Esophagus squamous epithelium (tissue), 4 donors: ENCODE measurements around the gene ABCG5.

ENCODE experiments used
- CTCF ChIP-seq, 6 experiments: fragments of 450-650 bp in 4 of 6; fragments of 200-600 bp in 2 of 6; sonication (generic) in 2 of 6; IDR thresholded peaks; one replicate each; pipeline ENCODE4 v1.5.1; 2016 to 2019; ENCODE audit warnings: antibody characterized with exemption in 6 of 6, mild to moderate bottlenecking in 4 of 6, moderate library complexity in 4 of 6
- POLR2A ChIP-seq, 4 donors: fragments of 450-650 bp; IDR thresholded peaks; one replicate each; pipeline ENCODE4 v1.6.1; 2017; ENCODE audit warnings: antibody characterized with exemption in 4 of 4, mild to moderate bottlenecking in 4 of 4, moderate library complexity in 3 of 4

- TF ChIP-seq CTCF (IDR thresholded peaks at IDR 0.05) (no peak), POLR2A (IDR thresholded peaks at IDR 0.05) (no peak)
Observed at GRCh38 chr2:43874776-43875451, 36.3 kb upstream of the ABCG5 start.
